ENCODE data around the gene KRTAP12-1.

KRTAP12-1 gene, protein sequence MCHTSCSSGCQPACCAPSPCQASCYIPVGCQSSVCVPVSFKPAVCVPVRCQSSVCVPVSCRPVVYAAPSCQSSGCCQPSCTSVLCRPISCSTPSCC

GRCh38 chr21:44681861-44682579 lies at the start of gene KRTAP12-1:
Gene KRTAP12-1, minus strand, starts transcription at chr21:44682163. Its CDS starts 40 bp downstream, at chr21:44682123.
- DNase-seq (ENCODE audit: low read depth) = no peak

DNA sequence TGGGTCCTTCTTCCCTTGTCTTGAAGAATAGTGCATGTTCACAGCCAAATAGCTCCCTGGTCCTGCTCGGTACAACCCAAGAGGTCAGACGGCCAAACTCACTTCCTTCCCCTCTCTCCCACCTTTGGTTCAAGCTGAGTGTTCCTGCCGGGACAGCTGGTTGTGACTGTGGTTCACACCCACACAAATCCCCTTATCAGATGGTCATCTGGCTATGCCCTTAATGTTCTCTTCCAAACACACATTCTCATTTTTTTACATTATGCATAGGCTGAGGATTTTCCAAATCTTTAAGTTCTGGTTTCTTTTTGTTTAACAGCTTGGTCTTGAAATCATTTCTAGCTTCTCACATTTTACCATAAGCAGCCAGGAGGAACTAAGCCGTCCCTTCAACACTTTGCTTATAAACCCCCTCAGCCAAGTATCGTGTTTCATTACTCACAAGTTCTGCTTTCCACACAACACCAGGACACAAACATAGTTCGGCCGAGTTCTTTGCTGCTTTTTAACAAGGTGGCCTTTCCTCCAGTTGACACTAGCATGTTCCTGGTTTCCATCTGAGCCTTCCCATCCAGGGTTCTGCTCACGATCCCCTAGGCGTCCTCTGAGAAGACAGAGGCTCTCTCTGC lies 49.1 kb upstream of the KRTAP12-1 start:
- DNase-seq (ENCODE audit: low read depth) = no peak

- DNase-seq (ENCODE audit: low read depth) = no peak
Observed at GRCh38 chr21:44730028-44730395, 48.0 kb upstream of the KRTAP12-1 start.

- no peak for DNase-seq (ENCODE audit: low read depth)
Observed at GRCh38 chr21:44729336-44730027, 47.5 kb upstream of the KRTAP12-1 start.

GRCh38 chr21:44728716-44729115 lies 46.8 kb upstream of the KRTAP12-1 start:
- DNase-seq (ENCODE audit: low read depth) = no peak

GRCh38 chr21:44727757-44728156 lies 45.8 kb upstream of the KRTAP12-1 start:
- DNase-seq (ENCODE audit: low read depth) = no peak

DNA sequence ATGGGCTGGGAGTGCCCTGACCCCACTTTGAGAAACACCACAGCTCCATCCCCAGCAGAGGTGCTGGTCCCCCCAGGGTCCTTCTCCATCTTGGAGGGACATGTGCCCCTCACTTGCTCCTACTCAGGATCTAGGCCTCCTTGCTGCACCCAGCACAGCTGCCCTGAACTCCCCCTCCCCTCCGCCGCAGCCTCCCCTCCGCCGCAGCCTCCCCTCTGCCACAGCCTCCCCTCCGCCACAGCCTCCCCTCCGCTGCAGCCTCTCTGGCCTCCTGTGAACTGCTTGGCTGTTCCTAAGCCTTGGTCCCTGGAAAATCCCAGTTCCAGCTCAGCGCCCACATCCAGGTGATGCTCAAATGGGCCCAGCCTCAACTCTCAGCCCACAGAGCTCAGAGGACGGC lies 45.4 kb upstream of the KRTAP12-1 start:
- DNase-seq (ENCODE audit: low read depth) = no peak

DNA sequence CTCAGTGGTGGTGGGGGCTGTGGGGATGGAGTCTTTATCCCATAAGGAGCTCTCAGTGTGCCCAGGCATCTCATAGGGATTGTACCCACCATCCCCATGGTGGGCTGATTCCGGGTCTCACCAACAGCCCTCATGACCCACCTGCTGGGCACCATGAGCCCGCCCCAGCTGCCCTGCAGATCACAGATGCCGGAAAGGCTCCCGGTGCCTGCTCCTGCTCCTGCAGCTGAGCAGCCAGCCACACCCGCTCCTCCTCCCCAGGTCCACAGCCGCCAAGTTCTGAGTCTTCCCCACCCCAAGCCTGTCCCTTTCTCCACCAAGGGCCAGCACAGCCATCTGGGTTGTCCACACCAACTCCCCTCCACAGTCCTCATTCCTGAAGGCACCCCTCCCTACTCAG lies 44.9 kb upstream of the KRTAP12-1 start:
- no peak for DNase-seq (ENCODE audit: low read depth)

DNA sequence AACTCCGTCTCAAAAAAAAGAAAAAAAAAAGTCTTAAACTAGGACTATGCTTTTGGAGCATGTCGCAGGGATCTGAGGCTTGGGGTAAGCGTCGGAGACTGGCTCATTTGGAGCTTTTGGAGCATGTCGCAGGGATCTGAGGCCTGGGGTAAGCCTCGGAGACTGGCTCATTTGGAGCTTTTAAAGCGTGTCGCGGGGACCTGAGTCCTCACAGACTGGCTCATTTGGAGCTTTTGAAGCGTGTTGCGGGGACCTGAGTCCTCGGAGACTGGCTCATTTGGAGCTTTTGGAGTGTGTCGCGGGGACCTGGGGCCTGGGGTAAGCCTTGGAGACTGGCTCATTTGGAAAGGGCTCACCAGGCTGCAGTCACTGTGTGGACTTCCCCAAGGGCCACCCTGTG lies 43.0 kb upstream of the KRTAP12-1 start:
- no peak for DNase-seq (ENCODE audit: low read depth)

DNA sequence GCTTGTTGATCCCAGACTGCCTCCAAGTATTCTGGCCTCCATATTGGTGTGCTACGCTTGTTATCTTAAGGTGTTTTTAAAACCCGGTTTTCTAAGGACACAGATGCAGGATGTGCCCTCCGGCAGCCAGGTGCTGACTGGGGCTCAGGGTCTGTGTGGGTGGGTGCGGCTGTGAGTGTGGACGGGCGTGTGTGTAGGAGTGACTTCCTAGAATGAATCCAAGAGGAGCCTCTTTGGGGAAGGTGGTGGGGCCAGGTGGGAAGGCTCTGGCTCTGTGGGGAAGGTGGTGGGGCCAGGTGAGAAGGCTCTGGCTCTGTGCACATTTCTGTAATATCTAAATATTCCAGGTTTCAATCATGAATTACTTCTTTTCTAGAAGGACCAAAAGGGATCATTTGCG lies 42.2 kb upstream of the KRTAP12-1 start:
- no peak for DNase-seq (ENCODE audit: low read depth)

- no peak for DNase-seq (ENCODE audit: low read depth)
Observed at GRCh38 chr21:44723177-44724131, 41.5 kb upstream of the KRTAP12-1 start.

- DNase-seq (ENCODE audit: low read depth) = no peak
Observed at GRCh38 chr21:44722731-44723130, 40.8 kb upstream of the KRTAP12-1 start.

- DNase-seq (ENCODE audit: low read depth) = no peak
Observed at GRCh38 chr21:44720170-44720569, 38.2 kb upstream of the KRTAP12-1 start.

DNA sequence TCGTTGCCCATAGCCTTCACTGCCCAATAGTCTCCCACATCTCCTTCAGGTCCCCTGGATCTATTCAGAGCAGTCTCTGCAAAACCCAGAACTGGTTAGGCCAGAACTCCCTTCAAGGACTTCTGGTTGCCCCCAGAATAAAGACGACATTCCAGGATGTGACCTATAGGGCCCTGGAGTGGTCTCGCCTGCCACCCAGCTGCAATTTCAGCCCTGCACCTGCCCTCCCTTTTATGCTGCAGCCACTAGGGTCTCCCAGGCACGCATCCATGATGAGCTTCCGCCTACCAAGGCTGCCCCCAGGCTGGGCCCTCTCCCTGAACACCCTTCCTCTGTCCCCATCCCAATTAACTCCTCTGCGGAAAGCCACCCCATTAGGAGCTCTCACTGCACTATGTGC lies 36.6 kb upstream of the KRTAP12-1 start:
- no peak for DNase-seq (ENCODE audit: low read depth)

DNA sequence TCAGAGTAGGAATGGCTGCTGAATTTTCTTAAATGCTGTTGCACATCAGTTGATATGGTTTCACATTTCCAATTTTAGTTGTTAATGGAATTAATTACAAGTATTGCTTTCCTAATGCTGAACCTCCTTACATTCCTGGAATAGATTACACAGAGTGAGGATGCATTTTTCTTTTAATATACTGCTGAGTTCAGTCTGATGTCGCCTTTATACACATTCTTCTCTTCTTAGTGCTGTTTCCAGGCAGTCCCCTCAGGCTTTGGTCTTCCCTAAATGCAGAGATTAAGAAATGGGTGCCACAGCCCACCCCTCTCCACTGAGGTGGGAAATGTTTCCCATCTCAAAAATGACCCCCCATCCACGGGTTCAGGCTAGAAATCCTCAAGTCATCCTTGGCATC lies 36.1 kb upstream of the KRTAP12-1 start:
- no peak for DNase-seq (ENCODE audit: low read depth)

GRCh38 chr21:44716984-44717383 lies 35.0 kb upstream of the KRTAP12-1 start:
- no peak for DNase-seq (ENCODE audit: low read depth)

GRCh38 chr21:44714905-44715304 lies 32.9 kb upstream of the KRTAP12-1 start:
- DNase-seq (ENCODE audit: low read depth) = no peak

DNA sequence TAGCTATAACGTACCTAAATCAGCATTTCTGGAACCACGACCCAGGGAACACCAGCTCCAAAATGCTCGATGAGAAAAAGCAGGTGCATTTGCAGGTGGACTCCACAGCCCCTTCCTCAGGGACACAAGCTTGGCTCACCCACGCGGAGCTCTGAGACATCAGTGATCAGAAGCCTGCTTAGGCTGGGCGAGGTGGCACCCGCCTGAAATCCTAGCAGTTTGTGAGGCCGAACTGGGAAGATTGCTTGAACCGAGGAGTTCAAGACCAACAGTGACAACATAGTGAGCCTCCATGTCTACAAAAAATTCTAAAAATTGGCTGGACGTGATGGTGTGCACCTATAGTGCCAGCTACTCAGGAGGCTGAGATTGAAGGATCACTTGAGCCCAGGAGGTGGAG lies 31.9 kb upstream of the KRTAP12-1 start:
- no peak for DNase-seq (ENCODE audit: low read depth)

GRCh38 chr21:44713130-44713529 lies 31.2 kb upstream of the KRTAP12-1 start:
- no peak for DNase-seq (ENCODE audit: low read depth)

DNA sequence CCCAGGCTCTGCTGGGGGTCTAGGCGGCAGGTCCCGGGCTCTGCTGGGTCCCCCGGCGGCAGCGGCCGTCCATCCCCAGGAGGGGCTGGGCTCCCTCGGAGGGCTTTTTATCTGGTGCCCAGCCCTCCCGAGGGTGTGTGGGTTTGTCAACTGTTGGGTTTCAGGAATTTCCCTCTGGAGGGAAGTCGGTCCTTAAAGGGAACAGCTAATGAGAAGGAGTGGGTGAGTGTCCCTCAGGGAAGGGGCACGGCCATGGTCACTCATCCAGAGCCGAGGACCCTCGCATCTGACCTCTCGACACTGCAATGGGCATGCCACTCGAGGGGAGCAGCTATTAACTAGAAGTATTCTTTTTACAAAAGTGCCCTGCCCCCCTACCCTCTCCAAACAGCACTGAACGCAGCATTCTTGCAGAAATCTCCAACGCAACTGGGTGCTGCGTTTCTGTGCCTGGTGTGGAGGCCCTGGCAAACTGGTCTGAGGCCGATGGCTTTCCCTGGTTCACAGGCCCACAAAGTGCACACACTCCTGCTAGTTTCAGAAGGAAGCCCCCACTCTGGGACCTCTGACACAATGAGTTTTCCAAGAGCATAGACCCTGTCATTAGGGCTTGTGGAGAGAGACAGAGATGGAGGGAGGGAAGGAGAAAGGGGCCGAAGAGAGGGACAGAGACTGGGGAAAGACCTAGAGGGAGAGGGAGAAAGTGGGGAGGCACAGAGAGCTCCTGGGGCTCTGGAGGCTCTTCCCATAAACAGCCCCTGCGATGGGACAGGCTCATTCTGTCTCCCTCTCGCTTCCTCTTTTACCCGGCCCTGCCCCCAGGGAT lies 30.5 kb upstream of the KRTAP12-1 start:
- no peak for DNase-seq (ENCODE audit: low read depth)

Data from fibroblast of the conjunctiva (primary cell).